Measurements from ENCODE around the gene NKX2-4.

GRCh38 chr20:21396599-21397340, 556 bp downstream of the NKX2-4 start:
- no peak for TF ChIP-seq CTCF (IDR thresholded peaks at IDR 0.05)
- TF ChIP-seq ZFX (IDR thresholded peaks at IDR 0.05; ENCODE audit: borderline replicate concordance): no peak

All from 22Rv1 (cell line).